ENCODE results near the gene SLC66A2. TPM values are rescaled to one million over a fixed set of nuclear protein-coding genes. Genes with fewer than 3 reads are reported as not detected.
"Not testable (repeated sequence)": the region's sequence is repeated elsewhere in the genome, so short reads cannot be mapped to it uniquely, and the experiment has no call there.

The SLC66A2 gene
- total RNA-seq, 1 donor from 2014 or later = 52.9 TPM

- TF ChIP-seq, protein P1, sequence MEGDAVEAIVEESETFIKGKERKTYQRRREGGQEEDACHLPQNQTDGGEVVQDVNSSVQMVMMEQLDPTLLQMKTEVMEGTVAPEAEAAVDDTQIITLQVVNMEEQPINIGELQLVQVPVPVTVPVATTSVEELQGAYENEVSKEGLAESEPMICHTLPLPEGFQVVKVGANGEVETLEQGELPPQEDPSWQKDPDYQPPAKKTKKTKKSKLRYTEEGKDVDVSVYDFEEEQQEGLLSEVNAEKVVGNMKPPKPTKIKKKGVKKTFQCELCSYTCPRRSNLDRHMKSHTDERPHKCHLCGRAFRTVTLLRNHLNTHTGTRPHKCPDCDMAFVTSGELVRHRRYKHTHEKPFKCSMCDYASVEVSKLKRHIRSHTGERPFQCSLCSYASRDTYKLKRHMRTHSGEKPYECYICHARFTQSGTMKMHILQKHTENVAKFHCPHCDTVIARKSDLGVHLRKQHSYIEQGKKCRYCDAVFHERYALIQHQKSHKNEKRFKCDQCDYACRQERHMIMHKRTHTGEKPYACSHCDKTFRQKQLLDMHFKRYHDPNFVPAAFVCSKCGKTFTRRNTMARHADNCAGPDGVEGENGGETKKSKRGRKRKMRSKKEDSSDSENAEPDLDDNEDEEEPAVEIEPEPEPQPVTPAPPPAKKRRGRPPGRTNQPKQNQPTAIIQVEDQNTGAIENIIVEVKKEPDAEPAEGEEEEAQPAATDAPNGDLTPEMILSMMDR (IDR thresholded peaks at IDR 0.05) = no peak
- no peak overlapping the region for H3K4me3 ChIP-seq
- DNase-seq (ENCODE audit: low spot score in 2 of 2) = peak in 1 of 2 donors; percentile 55
- no peaks in the 10 kb centered on the region for H3K36me3 ChIP-seq
- H3K9me3 ChIP-seq = no peaks in the 10 kb centered on the region
- no peaks in the 10 kb centered on the region for H3K27me3 ChIP-seq
- H3K27ac ChIP-seq = no peak overlapping the region
- intact Hi-C loops (cut with DNase I) = no loop called here
- H3K4me1 ChIP-seq = no peaks in the 10 kb centered on the region
Measured at GRCh38 chr18:79869591-79870300, 81.7 kb downstream of the SLC66A2 start.

DNA sequence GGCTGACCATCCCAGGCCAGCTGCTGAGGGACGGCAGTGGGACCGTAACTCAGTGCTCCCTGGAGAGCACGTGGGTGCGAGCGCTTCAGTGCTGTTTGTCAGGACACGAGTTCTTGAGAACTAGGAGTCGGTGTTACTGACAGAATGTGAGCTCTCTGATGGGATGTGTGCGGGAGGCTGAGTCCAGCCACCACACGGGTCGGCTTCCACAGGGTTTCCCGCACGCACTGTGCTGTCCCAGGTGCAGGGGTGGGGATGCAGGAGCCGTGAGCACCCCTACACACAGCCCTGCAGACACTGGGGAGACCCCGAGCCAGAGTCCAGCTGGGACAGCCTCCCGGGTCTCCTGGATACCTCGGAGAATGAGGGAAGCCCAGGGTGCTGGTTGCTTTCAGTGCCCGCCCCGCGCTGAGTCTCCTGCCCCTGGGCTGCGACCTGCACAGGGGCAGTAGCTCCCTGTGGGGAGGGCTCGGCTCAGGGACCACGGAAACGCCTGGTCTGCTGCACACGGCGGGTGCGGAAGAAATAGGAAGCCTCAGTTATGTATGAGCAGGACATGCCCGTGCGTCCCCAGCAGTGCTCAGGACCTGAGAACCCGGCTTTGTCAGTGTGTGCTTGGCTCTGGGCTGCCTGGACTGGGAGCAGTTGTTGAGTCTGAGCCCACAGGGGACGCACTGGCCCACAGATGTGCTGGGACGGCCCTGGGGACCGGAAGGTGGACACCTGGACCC, 82.5 kb downstream of the SLC66A2 start:
- TF ChIP-seq, protein P1 (IDR thresholded peaks at IDR 0.05) = no peak
- H3K27me3 ChIP-seq = no peaks in the 10 kb centered on the region
- H3K4me1 ChIP-seq = no peaks in the 10 kb centered on the region
- H3K4me3 ChIP-seq = no peak overlapping the region
- intact Hi-C loops (cut with DNase I) = no loop called here
- H3K36me3 ChIP-seq = no peaks in the 10 kb centered on the region
- no peaks in the 10 kb centered on the region for H3K9me3 ChIP-seq
- DNase-seq (ENCODE audit: low spot score in 2 of 2) = peak in 1 of 2 donors; percentile 56
- H3K27ac ChIP-seq = no peak overlapping the region

- Histone ChIP-seq H3K4me1 (no peaks in the 10 kb centered on the region), H3K36me3 (no peaks in the 10 kb centered on the region), H3K27ac (no peak overlapping the region), H3K4me3 (no peak overlapping the region), H3K27me3 (no peaks in the 10 kb centered on the region), H3K9me3 (no peaks in the 10 kb centered on the region)
- TF ChIP-seq, protein P1 (IDR thresholded peaks at IDR 0.05) = no peak
- intact Hi-C loops (cut with DNase I) = no loop called here
- peak in 1 of 2 donors; percentile 52 for DNase-seq (ENCODE audit: low spot score in 2 of 2)
Measured at GRCh38 chr18:79868168-79868784, 83.2 kb downstream of the SLC66A2 start.

DNA sequence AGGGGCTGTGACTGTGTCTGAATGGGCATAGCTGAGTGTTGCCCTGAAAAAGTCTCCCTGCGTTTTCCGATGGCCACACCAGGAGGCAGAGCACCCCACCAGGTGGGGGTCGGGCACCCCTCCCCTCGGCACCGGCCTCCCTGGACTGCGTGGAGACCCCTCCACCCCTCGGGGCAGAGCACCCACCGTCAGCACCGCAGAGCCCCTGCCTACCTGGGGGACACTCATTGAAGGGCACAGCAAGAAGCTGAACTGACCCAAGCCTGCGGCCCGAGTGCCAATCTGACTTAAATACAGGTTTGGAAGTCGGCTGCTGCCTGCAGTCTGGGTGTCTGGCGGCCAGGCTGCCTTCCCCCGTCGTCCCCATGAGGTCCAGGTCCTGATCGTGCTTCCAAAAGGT, 83.8 kb downstream of the SLC66A2 start:
- H3K4me3 ChIP-seq = no peak overlapping the region
- H3K9me3 ChIP-seq = peaks cover 0 to 3% of the 10 kb centered on the region in 2 donors
- no peaks in the 10 kb centered on the region for H3K4me1 ChIP-seq
- DNase-seq (ENCODE audit: low spot score in 2 of 2) = peak in 1 of 2 donors; percentile 57
- no peak overlapping the region for H3K27ac ChIP-seq
- H3K36me3 ChIP-seq = no peaks in the 10 kb centered on the region
- no peaks in the 10 kb centered on the region for H3K27me3 ChIP-seq
- TF ChIP-seq, protein P1 (IDR thresholded peaks at IDR 0.05) = no peak
- intact Hi-C loops (cut with DNase I) = no loop called here

GRCh38 chr18:79866889-79867574, 84.4 kb downstream of the SLC66A2 start:
- Histone ChIP-seq H3K4me3 (no peak overlapping the region), H3K36me3 (no peaks in the 10 kb centered on the region), H3K27ac (no peak overlapping the region), H3K9me3 (peaks cover 0 to 3% of the 10 kb centered on the region in 2 donors), H3K4me1 (no peaks in the 10 kb centered on the region), H3K27me3 (no peaks in the 10 kb centered on the region)
- DNase-seq (ENCODE audit: low spot score in 2 of 2) = peak in 1 of 2 donors; percentile 48
- TF ChIP-seq, protein P1 (IDR thresholded peaks at IDR 0.05) = no peak
- intact Hi-C loops (cut with DNase I) = no loop called here

DNA sequence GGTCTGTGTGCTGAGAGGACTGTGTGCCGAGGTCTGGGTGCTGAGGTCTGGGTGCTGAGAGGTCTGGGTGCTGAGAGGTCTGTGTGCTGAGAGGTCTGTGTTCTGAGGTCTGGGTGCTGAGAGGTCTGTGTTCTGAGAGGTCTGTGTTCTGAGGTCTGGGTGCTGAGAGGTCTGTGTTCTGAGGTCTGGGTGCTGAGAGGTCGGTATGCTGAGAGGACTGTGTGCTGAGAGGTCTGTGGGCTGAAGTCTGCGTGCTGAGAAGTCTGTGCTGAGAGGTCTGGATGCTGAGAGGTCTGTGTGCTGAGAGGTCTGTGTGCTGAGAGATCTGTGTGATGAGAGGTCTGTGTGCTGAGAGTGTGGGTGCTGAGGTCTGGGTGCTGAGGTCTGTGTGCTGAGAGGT, 85.5 kb downstream of the SLC66A2 start:
- H3K27ac ChIP-seq; H3K36me3 ChIP-seq; H3K4me1 ChIP-seq; H3K27me3 ChIP-seq; H3K9me3 ChIP-seq; intact Hi-C loops (cut with DNase I); H3K4me3 ChIP-seq: not testable (repeated sequence)
- DNase-seq (ENCODE audit: low spot score in 2 of 2) = peak in 1 of 2 donors; percentile 31

DNA sequence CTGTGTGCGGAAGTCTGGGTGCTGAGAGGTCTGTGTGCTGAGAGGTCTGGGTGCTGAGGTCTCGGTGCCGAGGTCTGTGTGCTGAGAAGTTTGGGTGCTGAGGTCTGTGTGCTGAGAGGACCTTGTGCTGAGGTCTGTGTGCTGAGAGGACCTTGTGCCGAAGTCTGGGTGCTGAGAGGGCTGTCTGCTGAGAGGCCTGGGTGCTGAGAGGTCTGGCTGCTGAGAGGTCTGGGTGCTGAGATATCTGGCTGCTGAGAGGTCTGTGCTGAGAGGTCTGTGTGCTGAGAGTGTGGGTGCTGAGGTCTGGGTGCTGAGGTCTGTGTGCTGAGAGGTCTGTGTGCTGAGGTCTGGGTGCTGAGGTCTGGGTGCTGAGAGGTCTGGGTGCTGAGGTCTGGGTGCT, 86.5 kb downstream of the SLC66A2 start:
- H3K36me3 ChIP-seq; DNase-seq (ENCODE audit: low spot score in 2 of 2); intact Hi-C loops (cut with DNase I); H3K27me3 ChIP-seq; H3K4me1 ChIP-seq; H3K27ac ChIP-seq; H3K4me3 ChIP-seq; H3K9me3 ChIP-seq: not testable (repeated sequence)

Measured in ascending aorta (tissue), 2 donors.